H9 (cell line): ENCODE results near the gene PIP4K2A. TPM values are rescaled to one million over a fixed set of nuclear protein-coding genes. Genes with fewer than 3 reads are reported as not detected.

Source experiments
- DNase-seq: peaks from one replicate; pipeline ENCODE4 v3.0.0-alpha.2; 2017
- H2AFZ ChIP-seq: one replicate; pipeline ENCODE4 v1.6.1; 2013; ENCODE audit warnings: mild to moderate bottlenecking, low read length, control low read depth, moderate library complexity
- H2AK5ac ChIP-seq: 2 replicates; pipeline ENCODE4 v1.6.1; 2013; ENCODE audit warnings: low read length, control low read depth, mixed read lengths; ENCODE audit not compliant: insufficient read length
- H2BK120ac ChIP-seq: one replicate; pipeline ENCODE4 v1.6.1; 2013; ENCODE audit warnings: low read depth, mild to moderate bottlenecking, low read length, control low read depth, inconsistent platforms; ENCODE audit not compliant: poor library complexity, severe bottlenecking
- H2BK12ac ChIP-seq: 2 replicates; pipeline ENCODE4 v1.6.1; 2013; ENCODE audit warnings: low read length, control low read depth, mixed read lengths, low read depth; ENCODE audit not compliant: insufficient read length
- H2BK15ac ChIP-seq: 2 replicates; pipeline ENCODE4 v1.6.1; 2013; ENCODE audit warnings: low read depth, low read length, control low read depth
- H2BK20ac ChIP-seq: one replicate; pipeline ENCODE4 v1.6.1; 2013; ENCODE audit warnings: low read depth, mild to moderate bottlenecking, low read length, control low read depth, inconsistent platforms; ENCODE audit not compliant: poor library complexity, severe bottlenecking
- H2BK5ac ChIP-seq: 2 replicates; pipeline ENCODE4 v1.6.1; 2013; ENCODE audit warnings: low read length, control low read depth, mixed read lengths; ENCODE audit not compliant: insufficient read length
- H3K14ac ChIP-seq: 2 replicates; pipeline ENCODE4 v1.6.1; 2013; ENCODE audit warnings: low read length, control low read depth; ENCODE audit not compliant: insufficient read depth
- H3K18ac ChIP-seq: 2 replicates; pipeline ENCODE4 v1.6.1; 2013; ENCODE audit warnings: low read depth, mild to moderate bottlenecking, mixed read lengths, low read length, control low read depth; ENCODE audit not compliant: insufficient read length
- H3K23ac ChIP-seq: 2 replicates; pipeline ENCODE4 v1.6.1; 2013; ENCODE audit warnings: low read length, control low read depth, mixed read lengths, low read depth; ENCODE audit not compliant: insufficient read length
- H3K23me2 ChIP-seq: 2 replicates; pipeline ENCODE4 v1.6.1; 2013; ENCODE audit warnings: low read depth, mild to moderate bottlenecking, mixed read lengths, low read length, control low read depth; ENCODE audit not compliant: insufficient read length, poor library complexity, severe bottlenecking
- H3K27ac ChIP-seq: 2 replicates; pipeline ENCODE4 v1.5.1; 2013; ENCODE audit warnings: low read length, control low read depth, mixed read lengths, low read depth; ENCODE audit not compliant: insufficient read length
- H3K27me3 ChIP-seq: 2 replicates; pipeline ENCODE4 v1.6.1; 2013; ENCODE audit warnings: low read length, control low read depth, inconsistent platforms; ENCODE audit not compliant: insufficient read depth
- H3K4ac ChIP-seq: 2 replicates; pipeline ENCODE4 v1.6.1; 2013; ENCODE audit warnings: low read depth, mild to moderate bottlenecking, control low read depth, inconsistent platforms, low read length, moderate library complexity
- H3K4me1 ChIP-seq: 2 replicates; pipeline ENCODE4 v1.6.1; 2013; ENCODE audit warnings: low read length, control low read depth, inconsistent platforms; ENCODE audit not compliant: insufficient read depth
- H3K4me2 ChIP-seq: 2 replicates; pipeline ENCODE4 v1.6.1; 2013; ENCODE audit warnings: low read length, control low read depth, mixed read lengths; ENCODE audit not compliant: insufficient read length, insufficient read depth
- H3K56ac ChIP-seq: 2 replicates; pipeline ENCODE4 v1.6.1; 2013; ENCODE audit warnings: low read depth, mild to moderate bottlenecking, mixed read lengths, low read length, control low read depth; ENCODE audit not compliant: insufficient read length
- H3K79me1 ChIP-seq: 2 replicates; pipeline ENCODE4 v1.6.1; 2013; ENCODE audit warnings: low read depth, mild to moderate bottlenecking, moderate library complexity, low read length, control low read depth, inconsistent platforms; ENCODE audit not compliant: insufficient read depth, poor library complexity, severe bottlenecking
- H3K79me2 ChIP-seq: 2 replicates; pipeline ENCODE4 v1.6.1; 2013; ENCODE audit warnings: low read length, control low read depth, inconsistent platforms; ENCODE audit not compliant: insufficient read depth
- H3K9ac ChIP-seq: 2 replicates; pipeline ENCODE4 v1.6.1; 2013; ENCODE audit warnings: low read length, control low read depth, mixed read lengths; ENCODE audit not compliant: insufficient read length; ENCODE audit errors: extremely low read depth
- H3K9me3 ChIP-seq: one replicate; pipeline ENCODE4 v1.6.1; 2013; ENCODE audit warnings: low read depth, low read length, inconsistent platforms; ENCODE audit not compliant: control insufficient read depth
- H3T11ph ChIP-seq: one replicate; pipeline ENCODE4 v1.6.1; 2013; ENCODE audit warnings: mild to moderate bottlenecking, low read length, control low read depth, inconsistent platforms
- H4K20me1 ChIP-seq: one replicate; pipeline ENCODE4 v1.6.1; 2013; ENCODE audit not compliant: control insufficient read depth, insufficient read length, insufficient read depth
- H4K5ac ChIP-seq: 2 replicates; pipeline ENCODE4 v1.6.1; 2013; ENCODE audit warnings: low read depth, mild to moderate bottlenecking, mixed read lengths, low read length, control low read depth; ENCODE audit not compliant: insufficient read length
- H4K8ac ChIP-seq: replicated peaks from 2 replicates; pipeline ENCODE4 v1.6.1; 2013; ENCODE audit warnings: low read length, control low read depth, mixed read lengths, low read depth; ENCODE audit not compliant: insufficient read length
- H4K91ac ChIP-seq: 2 replicates; pipeline ENCODE4 v1.6.1; 2013; ENCODE audit warnings: low read depth, mild to moderate bottlenecking, moderate library complexity, mixed read lengths, low read length, control low read depth; ENCODE audit not compliant: insufficient read length
- H3K27ac Mint-ChIP-seq, 3 experiments: 2 replicates in 2 of 3; 3 replicates in 1 of 3; pipeline ENCODE4 v1.8.0; 2020 to 2021; ENCODE audit warnings: mixed read lengths in 3 of 3, mild to moderate bottlenecking in 1 of 3, moderate library complexity in 1 of 3
- H3K27me3 Mint-ChIP-seq: 2 replicates; pipeline ENCODE4 v1.8.0; 2021; ENCODE audit warnings: low read depth, mild to moderate bottlenecking, moderate library complexity, mixed read lengths
- H3K36me3 Mint-ChIP-seq, 3 experiments: 2 replicates in 2 of 3; 3 replicates in 1 of 3; pipeline ENCODE4 v1.8.0; 2020 to 2021; ENCODE audit warnings: low read depth in 3 of 3, mixed read lengths in 3 of 3; ENCODE audit not compliant: insufficient read depth in 1 of 3
- H3K4me1 Mint-ChIP-seq, 2 experiments: 2 replicates each; pipeline ENCODE4 v1.8.0; 2020; ENCODE audit warnings: mixed read lengths in 2 of 2
- H3K4me3 Mint-ChIP-seq, 2 experiments: 2 replicates in 1 of 2; 3 replicates in 1 of 2; pipeline ENCODE4 v1.8.0; 2020 to 2021; ENCODE audit warnings: mild to moderate bottlenecking in 2 of 2, mixed read lengths in 2 of 2, moderate library complexity in 1 of 2
- H3K9me3 Mint-ChIP-seq, 2 experiments: 2 replicates in 1 of 2; 3 replicates in 1 of 2; pipeline ENCODE4 v1.8.0; 2020; ENCODE audit warnings: mild to moderate bottlenecking in 2 of 2, mixed read lengths in 2 of 2, moderate library complexity in 1 of 2
- CTCF ChIP-seq: fragments of 200-600 bp; sonication (generic); conservative IDR thresholded peaks from 3 replicates; pipeline ENCODE4 v1.8.0; 2021; ENCODE audit warnings: antibody characterized with exemption, mild to moderate bottlenecking
- WGBS: extraction: QIAGEN DNeasy Blood & Tissue Kit; methylation state at CpG from one replicate; pipeline ENCODE4 v1.1.7; 2013; ENCODE audit warnings: missing lambda C conversion rate, low lambda C conversion rate, mixed read lengths; ENCODE audit not compliant: insufficient read length; ENCODE audit errors: extremely low coverage; 5-methylcytosine and 5-hydroxymethylcytosine counted together
- total RNA-seq: library from RNA; stranded (reverse); gene quantifications from 2 replicates; pipeline ENCODE4 v1.2.1, GENCODE V29; 2021

PIP4K2A gene
- total RNA-seq, 1 experiment from 2014 or later, result 33.6 TPM

- Histone ChIP-seq H3K79me1 (no peaks in the 10 kb centered on the region), H3K14ac (no peak overlapping the region), H3K23ac (no peak overlapping the region), H2AK5ac (no peak overlapping the region), H3T11ph (no peak overlapping the region), H2BK15ac (no peak overlapping the region), H4K91ac (no peak overlapping the region), H3K4me2 (no peak overlapping the region), H3K4ac (no peak overlapping the region), H2BK120ac (no peak overlapping the region), H3K4me1 (no peaks in the 10 kb centered on the region), H4K8ac (no peak overlapping the region), H2AFZ (no peak overlapping the region), H2BK5ac (no peak overlapping the region), H3K27ac (no peak overlapping the region), H2BK12ac (no peak overlapping the region), H3K23me2 (no peaks in the 10 kb centered on the region), H3K56ac (no peak overlapping the region), H3K18ac (no peak overlapping the region), H3K9me3 (no peaks in the 10 kb centered on the region), H4K20me1 (no peaks in the 10 kb centered on the region), H3K79me2 (no peaks in the 10 kb centered on the region), H3K27me3 (no peaks in the 10 kb centered on the region), H4K5ac (no peak overlapping the region), H2BK20ac (no peak overlapping the region), H3K9ac (no peak overlapping the region)
- no CpG with 5 or more reads among the region's 6 CpGs for WGBS
- peaks cover 8 to 10% of the 10 kb centered on the region in 2 experiments; a peak in 4 of 5 replicates for H3K9me3 Mint-ChIP-seq
- H3K27ac Mint-ChIP-seq, result no peak overlapping the region
- no peaks in the 10 kb centered on the region for H3K27me3 Mint-ChIP-seq
- peaks cover 8 to 9% of the 10 kb centered on the region in 2 experiments for H3K4me1 Mint-ChIP-seq
- TF ChIP-seq CTCF, result no peak
- peaks cover 44 to 56% (median 53%) of the 10 kb centered on the region in 3 experiments for H3K36me3 Mint-ChIP-seq
- no peak for DNase-seq
- no peak overlapping the region for H3K4me3 Mint-ChIP-seq
Measured at GRCh38 chr10:22570733-22571430, 143.5 kb downstream of the PIP4K2A start.
